Cardiac muscle cell (in vitro differentiated cells and primary cell): ENCODE results near the gene IL15RA. TPM values are rescaled to one million over a fixed set of nuclear protein-coding genes. Genes with fewer than 3 reads are reported as not detected.
A peak's percentile ranks its signal among the peaks of the same experiment; 100 is the strongest.

Source experiments
- DNase-seq, 2 donors: peaks; one replicate each; pipeline versions ENCODE4 v3.0.0 to v3.0.0-alpha.2; 2010 to 2017; ENCODE audit warnings: low read depth in 1 of 2, low spot score in 1 of 2
- H3K27ac ChIP-seq: fragments of 200-600 bp; sonication (generic); 2 replicates; pipeline ENCODE4 v1.5.1; 2016
- H3K27me3 ChIP-seq: fragments of 200-600 bp; sonication (generic); 2 replicates; pipeline ENCODE4 v1.6.0; 2016; ENCODE audit warnings: control low read depth
- H3K36me3 ChIP-seq: fragments of 200-600 bp; sonication (generic); 2 replicates; pipeline ENCODE4 v1.5.1; 2016; ENCODE audit warnings: control low read depth
- H3K4me1 ChIP-seq: fragments of 200-600 bp; sonication (generic); 2 replicates; pipeline ENCODE4 v1.8.1; 2017; ENCODE audit warnings: low read depth, mild to moderate bottlenecking, mixed run types
- H3K4me3 ChIP-seq: fragments of 200-600 bp; sonication (generic); 2 replicates; pipeline ENCODE4 v1.5.1; 2016; ENCODE audit warnings: mild to moderate bottlenecking
- H3K9me3 ChIP-seq: fragments of 200-600 bp; sonication (generic); 2 replicates; pipeline ENCODE4 v1.5.1; 2017; ENCODE audit warnings: low read depth, mild to moderate bottlenecking, control low read depth
- CTCF ChIP-seq: IDR thresholded peaks from 2 replicates; pipeline ENCODE4 v1.5.1; 2012; ENCODE audit warnings: low read depth, mild to moderate bottlenecking, low read length
- polyA plus RNA-seq: library from polyadenylated mRNA; unstranded; fragments of >200 nt; fragmentation: Nextera tagmentation; extraction: Ambion mirVana; gene quantifications from 2 replicates; pipeline ENCODE4 v1.2.1, GENCODE V29; 2016
- total RNA-seq: library from RNA; depleted of rRNA; stranded (reverse); fragments of >200 nt; gene quantifications from 2 replicates; pipeline ENCODE4 v1.2.3, GENCODE V29; 2016

IL15RA gene
- total and polyA plus RNA-seq, 2 experiments from 2014 or later: 0.27 to 1.4 TPM

GRCh38 chr10:5944389-5945189, 32.8 kb downstream of the IL15RA start:
- Histone ChIP-seq H3K9me3 (no peaks in the 10 kb centered on the region), H3K4me1 (no peaks in the 10 kb centered on the region), H3K27me3 (no peaks in the 10 kb centered on the region), H3K4me3 (no peak overlapping the region), H3K27ac (no peak overlapping the region), H3K36me3 (no peaks in the 10 kb centered on the region)
- DNase-seq: peak in 1 of 2 donors; percentile 99
- no peak for TF ChIP-seq CTCF

GRCh38 chr10:5943536-5943935, 33.8 kb downstream of the IL15RA start:
- no peak for TF ChIP-seq CTCF
- Histone ChIP-seq H3K27ac (no peak overlapping the region), H3K4me3 (no peak overlapping the region), H3K4me1 (no peaks in the 10 kb centered on the region), H3K9me3 (no peaks in the 10 kb centered on the region), H3K27me3 (no peaks in the 10 kb centered on the region), H3K36me3 (peaks cover 5% of the 10 kb centered on the region)
- DNase-seq: peak; percentile 40 to 62

GRCh38 chr10:5942474-5942873, 34.9 kb downstream of the IL15RA start:
- DNase-seq: no peak
- no peak for TF ChIP-seq CTCF
- H3K36me3 ChIP-seq: peaks cover 15% of the 10 kb centered on the region

GRCh38 chr10:5942001-5942400, 35.3 kb downstream of the IL15RA start:
- H3K27me3 ChIP-seq: no peaks in the 10 kb centered on the region
- no peak overlapping the region for H3K4me3 ChIP-seq
- no peaks in the 10 kb centered on the region for H3K4me1 ChIP-seq
- H3K36me3 ChIP-seq: peaks cover 20% of the 10 kb centered on the region
- H3K9me3 ChIP-seq: no peaks in the 10 kb centered on the region
- TF ChIP-seq CTCF: no peak
- no peak for DNase-seq
- H3K27ac ChIP-seq: no peak overlapping the region

More at GRCh38 chr10:5942474-5942873, 34.9 kb downstream of the IL15RA start:
- Histone ChIP-seq H3K27me3 (no peaks in the 10 kb centered on the region), H3K9me3 (no peaks in the 10 kb centered on the region), H3K27ac (no peak overlapping the region), H3K4me1 (no peaks in the 10 kb centered on the region), H3K4me3 (no peak overlapping the region)

- Histone ChIP-seq H3K36me3 (peaks cover 23% of the 10 kb centered on the region), H3K4me1 (no peaks in the 10 kb centered on the region), H3K9me3 (no peaks in the 10 kb centered on the region), H3K27ac (no peak overlapping the region), H3K27me3 (no peaks in the 10 kb centered on the region), H3K4me3 (no peak overlapping the region)
- DNase-seq: no peak
- no peak for TF ChIP-seq CTCF
These were observed 35.8 kb downstream of the IL15RA start for GRCh38 chr10:5941579-5941978.
